HEK293 (cell line): ENCODE data around the gene FOLR2.

Experiments
- CTCF ChIA-PET: fragments of 350-600 bp; formaldehyde crosslinking; extraction: SDS; loops from one replicate; lab custom pipeline; 2021; ENCODE audit warnings: antibody characterized with exemption; lab: Yijun Ruan, JAX
- POLR2A ChIA-PET: fragments of 300-600 bp; formaldehyde crosslinking; extraction: SDS; loops from one replicate; lab custom pipeline; 2020; ENCODE audit warnings: antibody characterized with exemption, inconsistent platforms; lab: Yijun Ruan, JAX
- H3K27ac ChIP-seq: fragments of 200-500 bp; sonication (Bioruptor generic); 2 replicates; pipeline ENCODE4 v1.5.1; 2014; ENCODE audit warnings: low read depth, low read length, control low read depth, inconsistent platforms; ENCODE audit errors: extremely low read depth
- H3K36me3 ChIP-seq, 2 experiments: fragments of 200-500 bp in 1 of 2; sonication (Bioruptor generic) in 1 of 2; 1 replicate in 1 of 2; 2 replicates in 1 of 2; pipeline ENCODE4 v1.5.1; 2014 to 2017; ENCODE audit warnings: inconsistent platforms in 2 of 2, low read length in 2 of 2; ENCODE audit not compliant: control insufficient read depth in 2 of 2, insufficient read depth in 1 of 2
- H3K4me1 ChIP-seq: fragments of 200-500 bp; sonication (Bioruptor generic); 2 replicates; pipeline ENCODE4 v1.5.1; 2014; ENCODE audit warnings: mild to moderate bottlenecking, low read length, inconsistent platforms; ENCODE audit not compliant: control insufficient read depth, insufficient read depth
- H3K4me3 ChIP-seq: 2 replicates; pipeline ENCODE4 v1.5.1; 2011; ENCODE audit warnings: low read depth, mild to moderate bottlenecking, control low read depth, low read length, moderate library complexity
- H3K9me3 ChIP-seq: fragments of 200-500 bp; sonication (Bioruptor generic); 2 replicates; pipeline ENCODE4 v1.5.1; 2014; ENCODE audit warnings: low read depth, low read length, inconsistent platforms; ENCODE audit not compliant: control insufficient read depth, insufficient read depth
- AEBP2 ChIP-seq: fragments of 450-650 bp; formaldehyde crosslinking; IDR thresholded peaks from 2 replicates; pipeline ENCODE4 v1.5.1; 2016; ENCODE audit warnings: missing biosample characterization, missing genetic modification characterization, borderline replicate concordance
- GLIS2 ChIP-seq: fragments of 450-650 bp; formaldehyde crosslinking; IDR thresholded peaks from 2 replicates; pipeline ENCODE4 v1.5.1; 2016; ENCODE audit warnings: missing biosample characterization, missing genetic modification characterization
- PRDM10 ChIP-seq: fragments of 450-650 bp; formaldehyde crosslinking; IDR thresholded peaks from 2 replicates; pipeline ENCODE4 v1.5.1; 2016; ENCODE audit warnings: missing biosample characterization, missing genetic modification characterization
- ZBTB1 ChIP-seq: fragments of 450-650 bp; formaldehyde crosslinking; IDR thresholded peaks from 2 replicates; pipeline ENCODE4 v1.5.1; 2016; ENCODE audit warnings: missing biosample characterization, missing genetic modification characterization
- ZBTB44 ChIP-seq: fragments of 450-650 bp; IDR thresholded peaks from 2 replicates; pipeline ENCODE4 v1.5.1; 2018; ENCODE audit warnings: missing biosample characterization, mild to moderate bottlenecking, missing genetic modification characterization
- ZEB2 ChIP-seq: fragments of 450-650 bp; formaldehyde crosslinking; IDR thresholded peaks from 2 replicates; pipeline ENCODE4 v1.5.1; 2016; ENCODE audit warnings: missing biosample characterization, missing genetic modification characterization
- ZNF544 ChIP-seq: fragments of 450-650 bp; formaldehyde crosslinking; IDR thresholded peaks from 2 replicates; pipeline ENCODE4 v1.5.0; 2017; ENCODE audit warnings: missing biosample characterization, missing genetic modification characterization
- ZNF555 ChIP-seq: fragments of 450-650 bp; formaldehyde crosslinking; conservative IDR thresholded peaks from 2 replicates; pipeline ENCODE4 v1.5.1; 2017; ENCODE audit warnings: missing biosample characterization, mild to moderate bottlenecking, missing genetic modification characterization, inconsistent platforms
- ZNF623 ChIP-seq: fragments of 450-650 bp; formaldehyde crosslinking; IDR thresholded peaks from 2 replicates; pipeline ENCODE4 v1.5.1; 2016; ENCODE audit warnings: missing biosample characterization, missing genetic modification characterization
- ZNF664 ChIP-seq: fragments of 450-650 bp; formaldehyde crosslinking; IDR thresholded peaks from 2 replicates; pipeline ENCODE4 v1.5.1; 2016; ENCODE audit warnings: missing biosample characterization, missing genetic modification characterization
- ZNF747 ChIP-seq: fragments of 450-650 bp; formaldehyde crosslinking; IDR thresholded peaks from 2 replicates; pipeline ENCODE4 v1.5.1; 2016; ENCODE audit warnings: missing biosample characterization, missing genetic modification characterization

The FOLR2 gene

GRCh38 chr11:72221386-72222075 is 4.9 kb downstream of the FOLR2 start:
- POLR2A ChIA-PET: no interaction called here
- Histone ChIP-seq H3K36me3 (peaks cover 0 to 5% of the 10 kb centered on the region in 2 experiments; a peak in 1 of 3 replicates), H3K4me3 (no peak overlapping the region), H3K4me1 (peaks cover 3% of the 10 kb centered on the region; the same call in 1 of the 2 replicates), H3K27ac (no peak overlapping the region), H3K9me3 (no peaks in the 10 kb centered on the region)
- TF ChIP-seq ZEB2 (tag by site-specific recombination) (no peak), ZNF747 (tag by site-specific recombination) (no peak), ZNF664 (no peak), ZNF623 (tag by site-specific recombination) (no peak), ZNF544 (no peak), GLIS2 (tag by site-specific recombination) (no peak), ZNF555 (tag by site-specific recombination) (no peak), AEBP2 (tag by site-specific recombination) (no peak)
- CTCF ChIA-PET: interaction anchor here (0.6 to 1.8 kb wide), 6 partner anchors 13 to 192 kb away, joined by 3 to 5 read pairs (median 4); no protein-coding TSS in a partner anchor

- ChIA-PET CTCF (interaction anchor here (0.7 to 1.8 kb wide), 5 partner anchors 14 to 130 kb away, joined by 4 to 5 read pairs (median 5); no protein-coding TSS in a partner anchor), POLR2A (interaction anchor here (0.6 to 2.0 kb wide), 7 partner anchors 10 to 294 kb away, joined by 3 to 9 read pairs (median 5); partner anchors contain the start of genes ANAPC15, RNF121 and XNDC1N)
- peak overlapping the region; percentile 75 for H3K4me3 ChIP-seq
- TF ChIP-seq PRDM10 (tag by site-specific recombination): peak; percentile 96
- TF ChIP-seq ZBTB44: no peak
- no peak for TF ChIP-seq ZBTB1 (tag by site-specific recombination)
- peaks cover 0 to 13% of the 10 kb centered on the region in 2 experiments; a peak in 1 of 3 replicates for H3K36me3 ChIP-seq
- H3K27ac ChIP-seq: peak overlapping the region; percentile 3
- peaks cover 3% of the 10 kb centered on the region; the same call in 1 of the 2 replicates for H3K4me1 ChIP-seq
- no peaks in the 10 kb centered on the region for H3K9me3 ChIP-seq
Measured at GRCh38 chr11:72222106-72222891, 5.7 kb downstream of the FOLR2 start.
